Endothelial cell of umbilical vein (primary cell): ENCODE data around the gene BLOC1S1. TPM values are rescaled to one million over a fixed set of nuclear protein-coding genes. Genes with fewer than 3 reads are reported as not detected.

Source experiments
- BruUV-seq: library from RNA; stranded (reverse); fragments of 400-500 nt; replicated peaks from 2 replicates; lab custom pipeline; 2021; lab: Mats Ljungman, UMichigan
- CTCF ChIA-PET: fragments of 300-600, 350-600 bp; sonication (Branson Sonifier 250); formaldehyde crosslinking; loops from one replicate; lab custom pipeline; 2021; ENCODE audit warnings: antibody characterized with exemption, inconsistent platforms; lab: Charles Lee
- POLR2A ChIA-PET: fragments of 300-600, 350-600 bp; sonication (Branson Sonifier 250); formaldehyde crosslinking; loops from one replicate; lab custom pipeline; 2021; ENCODE audit warnings: antibody characterized with exemption, inconsistent platforms; lab: Charles Lee
- DNase-seq: peaks from one replicate; pipeline ENCODE4 v3.0.0-alpha.2; 2011; ENCODE audit warnings: low read depth, low spot score
- FAIRE-seq: peaks from 2 replicates; lab custom pipeline; 2011; peaks lifted over from hg19 to GRCh38; lab: Jason Lieb, UNC
- H2AFZ ChIP-seq: 2 replicates; pipeline ENCODE4 v1.6.0; 2012; ENCODE audit warnings: low read depth, low read length, control low read depth, inconsistent platforms
- H3K27ac ChIP-seq: 2 replicates; pipeline ENCODE4 v1.5.1; 2011; ENCODE audit warnings: low read depth, mild to moderate bottlenecking, control low read depth, low read length, moderate library complexity; ENCODE audit not compliant: insufficient read depth
- H3K27me3 ChIP-seq, 2 experiments: 2 replicates each; pipeline versions ENCODE4 v1.6.0 to v1.6.1; 2011; ENCODE audit warnings: low read length in 2 of 2, mixed read lengths in 1 of 2; ENCODE audit not compliant: control insufficient read depth in 2 of 2, insufficient read depth in 2 of 2
- H3K36me3 ChIP-seq, 2 experiments: 2 replicates in 1 of 2; 3 replicates in 1 of 2; pipeline ENCODE4 v1.5.1; 2011; ENCODE audit warnings: low read length in 2 of 2, mild to moderate bottlenecking in 1 of 2, moderate library complexity in 1 of 2; ENCODE audit not compliant: control insufficient read depth in 2 of 2, insufficient read depth in 2 of 2; ENCODE audit errors: extremely low read depth in 1 of 2
- H3K4me1 ChIP-seq: 3 replicates; pipeline ENCODE4 v1.5.1; 2011; ENCODE audit warnings: mild to moderate bottlenecking, low read length; ENCODE audit not compliant: control insufficient read depth, insufficient read depth; ENCODE audit errors: extremely low read depth
- H3K4me2 ChIP-seq: 2 replicates; pipeline ENCODE4 v1.6.1; 2011; ENCODE audit warnings: low read length, control low read depth, mixed read lengths; ENCODE audit not compliant: insufficient read depth
- H3K4me3 ChIP-seq, 3 experiments: fragments of 200-600 bp in 1 of 3; sonication (generic), shearing (Covaris generic) in 1 of 3; replicated peaks in 1 of 3; 2 replicates each; pipeline ENCODE4 v1.5.1; 2011 to 2016; ENCODE audit warnings: control low read depth in 3 of 3, low read length in 3 of 3, mild to moderate bottlenecking in 2 of 3, inconsistent platforms in 1 of 3, low read depth in 1 of 3, moderate library complexity in 1 of 3; ENCODE audit not compliant: insufficient read depth in 1 of 3
- H3K79me2 ChIP-seq: 2 replicates; pipeline ENCODE4 v1.6.0; 2012; ENCODE audit warnings: low read length, inconsistent platforms; ENCODE audit not compliant: control insufficient read depth, insufficient read depth
- H3K9ac ChIP-seq: replicated peaks from 2 replicates; pipeline ENCODE3; 2011; ENCODE audit warnings: low read length, control low read depth; ENCODE audit not compliant: insufficient read depth; ENCODE audit errors: extremely low read depth
- H3K9me1 ChIP-seq: replicated peaks from 3 replicates; pipeline ENCODE4 v1.6.0; 2011; ENCODE audit warnings: mild to moderate bottlenecking, low read length; ENCODE audit not compliant: control insufficient read depth, insufficient read depth; ENCODE audit errors: extremely low read depth
- H3K9me3 ChIP-seq: replicated peaks from 2 replicates; pipeline ENCODE4 v1.5.1; 2012; ENCODE audit warnings: low read length, inconsistent platforms; ENCODE audit not compliant: control insufficient read depth, insufficient read depth
- H4K20me1 ChIP-seq: replicated peaks from 2 replicates; pipeline ENCODE3; 2011; ENCODE audit warnings: mild to moderate bottlenecking, low read length; ENCODE audit not compliant: control insufficient read depth, insufficient read depth; ENCODE audit errors: extremely low read depth
- EZH2 ChIP-seq: IDR thresholded peaks from 2 replicates; pipeline ENCODE4 v1.6.1; 2012; ENCODE audit warnings: borderline replicate concordance, low read depth, mild to moderate bottlenecking, moderate library complexity, low read length, inconsistent platforms; ENCODE audit not compliant: severe bottlenecking
- FOS ChIP-seq: IDR thresholded peaks from 2 replicates; pipeline ENCODE4 v1.6.1; 2011; ENCODE audit warnings: mild to moderate bottlenecking, low read length, moderate library complexity, borderline replicate concordance; ENCODE audit not compliant: insufficient read depth
- GATA2 ChIP-seq: IDR thresholded peaks from 2 replicates; pipeline ENCODE4 v1.7.0; 2011; ENCODE audit warnings: low read depth, mild to moderate bottlenecking, moderate library complexity, mixed read lengths, low read length; ENCODE audit not compliant: insufficient read length, insufficient read depth
- JUN ChIP-seq: IDR thresholded peaks from 2 replicates; pipeline ENCODE4 v1.6.1; 2011; ENCODE audit warnings: borderline replicate concordance, low read depth; ENCODE audit not compliant: insufficient read length, insufficient read depth
- MYC ChIP-seq: IDR thresholded peaks from one replicate; pipeline ENCODE4 v1.6.1; 2011; ENCODE audit warnings: mild to moderate bottlenecking, low read depth, low read length
- POLR2A ChIP-seq: IDR thresholded peaks from 2 replicates; pipeline ENCODE4 v1.6.1; 2012; ENCODE audit warnings: low read depth, mild to moderate bottlenecking, control low read depth, low read length
- POLR2AphosphoS5 ChIP-seq: IDR thresholded peaks from 2 replicates; pipeline ENCODE4 v1.6.1; 2012; ENCODE audit warnings: low read depth, mild to moderate bottlenecking, control low read depth, low read length, moderate library complexity; ENCODE audit not compliant: insufficient read depth
- dilution Hi-C: fragments of 300-500 bp; cut with MboI; formaldehyde crosslinking; loops from one replicate; pipeline ENCODE4 v1.15.0; 2019; ENCODE audit warnings: low sequenced_read_pairs; ENCODE audit not compliant: extremely low pct_ligation_motif_present
- intact Hi-C: fragments of 100-400 bp; cut with micrococcal nuclease; formaldehyde crosslinking; loops from one replicate; pipeline ENCODE4 v1.10.0; 2022
- polyA plus RNA-seq, 4 experiments: library from polyadenylated mRNA; depleted of rRNA in 3 of 4; stranded (reverse) in 3 of 4; unstranded in 1 of 4; fragments of >200 nt; gene quantifications; 2 replicates each; pipeline versions ENCODE4 v1.2.1 to v1.2.3, GENCODE V29; 2011 to 2012; ENCODE audit warnings: missing spikeins in 1 of 4
- total RNA-seq: library from RNA; stranded (reverse); gene quantifications from 2 replicates; pipeline ENCODE4 v1.2.3, GENCODE V29; 2021
- TF ChIP-seq, protein P1 (sequence below), 2 donors: IDR thresholded peaks; 1 replicate in 1 of 2; 2 replicates in 1 of 2; pipeline ENCODE4 v1.5.1; 2011; ENCODE audit warnings: low read length in 2 of 2, mild to moderate bottlenecking in 2 of 2, moderate library complexity in 2 of 2, control low read depth in 1 of 2, inconsistent platforms in 1 of 2, low read depth in 1 of 2; ENCODE audit not compliant: insufficient read depth in 1 of 2; ENCODE audit errors: extremely low read depth in 1 of 2
- TF ChIP-seq, protein P2 (sequence below): IDR thresholded peaks from 2 replicates; pipeline ENCODE4 v1.6.1; 2011; ENCODE audit not compliant: insufficient read depth, insufficient read length

Gene BLOC1S1
- total and polyA plus RNA-seq, 2 donors (not counting 3 experiments of a cell fraction or from before 2014, with no cell fraction given), result 84.1 to 192 TPM

DNA sequence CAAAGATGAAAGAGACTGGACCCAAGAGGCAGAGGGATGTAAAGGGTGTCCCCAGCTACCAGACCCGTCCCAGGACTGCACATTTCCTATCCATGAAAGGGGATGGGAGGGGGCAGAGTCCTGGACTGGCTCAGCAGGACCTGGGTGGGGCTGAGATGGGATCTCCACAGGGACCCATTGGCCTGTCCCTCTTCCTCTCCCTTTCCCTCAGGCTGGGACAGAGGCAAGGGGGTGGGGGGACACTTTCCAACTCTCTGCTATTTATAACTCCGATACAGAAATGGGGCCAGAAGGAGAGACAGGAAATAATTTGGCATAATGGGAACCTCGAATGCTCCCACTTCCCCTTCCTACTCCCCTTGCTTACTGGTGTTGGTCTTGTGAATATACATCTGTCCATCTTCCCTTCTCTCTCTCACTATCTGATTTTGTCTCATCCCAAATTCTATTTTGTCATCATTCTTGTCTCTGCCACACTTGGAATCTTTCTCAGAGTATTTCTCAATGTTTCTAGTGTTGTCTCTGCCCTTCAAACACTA is 7.1 kb upstream of the BLOC1S1 start:
- no peaks in the 10 kb centered on the region for H3K36me3 ChIP-seq
- no peak for FAIRE-seq
- ChIA-PET CTCF (no interaction called here), POLR2A (no interaction called here)
- dilution Hi-C loops, result no loop called here
- no peak for DNase-seq
- intact Hi-C loops, result no loop called here
- no peak overlapping the region for H3K9ac ChIP-seq
- H3K27ac ChIP-seq, result no peak overlapping the region
- H3K27me3 ChIP-seq, result peaks cover 47 to 54% of the 10 kb centered on the region in 2 experiments
- TF ChIP-seq FOS (no peak), MYC (no peak), EZH2 (no peak), GATA2 (no peak), POLR2A (no peak), JUN (no peak)
- no peaks in the 10 kb centered on the region for H3K4me1 ChIP-seq
- no peaks in the 10 kb centered on the region for H3K9me3 ChIP-seq
- no TSS peak for BruUV-seq
- no peaks in the 10 kb centered on the region for H3K9me1 ChIP-seq
- no peak overlapping the region for H3K4me3 ChIP-seq
- H4K20me1 ChIP-seq, result no peaks in the 10 kb centered on the region
- H2AFZ ChIP-seq, result no peak overlapping the region
- H3K4me2 ChIP-seq, result no peak overlapping the region
- no peaks in the 10 kb centered on the region for H3K79me2 ChIP-seq

DNA sequence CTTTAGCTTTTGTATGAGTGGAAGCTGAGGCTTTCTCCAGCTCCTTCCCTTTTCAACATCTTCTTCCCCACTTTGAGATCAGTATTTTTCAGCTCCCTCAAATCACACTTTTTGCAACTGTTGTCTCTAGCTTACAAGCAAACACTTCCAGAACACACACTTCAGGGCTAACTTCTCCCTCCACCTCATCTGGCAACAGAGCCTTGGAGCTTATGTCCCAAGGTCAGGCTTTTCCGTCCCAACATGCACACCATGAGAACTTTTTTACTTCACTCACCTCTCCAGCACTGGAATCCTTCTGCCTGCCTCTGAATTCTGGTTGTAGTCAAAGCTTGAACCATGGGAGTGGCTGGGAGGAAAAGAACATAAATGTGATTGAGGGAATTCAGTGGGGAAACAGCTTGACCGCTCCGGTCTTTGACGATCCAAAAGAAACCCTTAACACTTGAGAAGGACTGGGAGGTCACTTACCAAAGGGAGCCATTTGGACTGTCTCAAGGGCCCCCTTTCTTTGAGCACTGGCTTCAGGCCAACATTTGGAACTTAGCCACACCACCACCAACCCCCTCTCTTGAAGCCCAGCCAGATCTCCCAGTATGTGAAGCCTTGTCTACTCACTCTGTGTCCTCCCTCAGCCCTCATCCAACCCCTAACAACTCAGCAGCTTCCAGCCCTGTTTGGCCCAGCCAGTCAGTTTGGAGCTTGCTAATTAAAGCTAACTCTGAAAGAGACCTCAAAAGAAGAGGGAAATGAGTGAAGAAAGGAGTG is 3.9 kb upstream of the BLOC1S1 start:
- FAIRE-seq (no peak), DNase-seq (no peak)
- intact Hi-C loops (no loop called here), dilution Hi-C loops (no loop called here)
- H3K9me1 ChIP-seq, result no peaks in the 10 kb centered on the region
- no peak overlapping the region for H3K4me2 ChIP-seq
- TF ChIP-seq, protein P1, sequence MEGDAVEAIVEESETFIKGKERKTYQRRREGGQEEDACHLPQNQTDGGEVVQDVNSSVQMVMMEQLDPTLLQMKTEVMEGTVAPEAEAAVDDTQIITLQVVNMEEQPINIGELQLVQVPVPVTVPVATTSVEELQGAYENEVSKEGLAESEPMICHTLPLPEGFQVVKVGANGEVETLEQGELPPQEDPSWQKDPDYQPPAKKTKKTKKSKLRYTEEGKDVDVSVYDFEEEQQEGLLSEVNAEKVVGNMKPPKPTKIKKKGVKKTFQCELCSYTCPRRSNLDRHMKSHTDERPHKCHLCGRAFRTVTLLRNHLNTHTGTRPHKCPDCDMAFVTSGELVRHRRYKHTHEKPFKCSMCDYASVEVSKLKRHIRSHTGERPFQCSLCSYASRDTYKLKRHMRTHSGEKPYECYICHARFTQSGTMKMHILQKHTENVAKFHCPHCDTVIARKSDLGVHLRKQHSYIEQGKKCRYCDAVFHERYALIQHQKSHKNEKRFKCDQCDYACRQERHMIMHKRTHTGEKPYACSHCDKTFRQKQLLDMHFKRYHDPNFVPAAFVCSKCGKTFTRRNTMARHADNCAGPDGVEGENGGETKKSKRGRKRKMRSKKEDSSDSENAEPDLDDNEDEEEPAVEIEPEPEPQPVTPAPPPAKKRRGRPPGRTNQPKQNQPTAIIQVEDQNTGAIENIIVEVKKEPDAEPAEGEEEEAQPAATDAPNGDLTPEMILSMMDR (IDR thresholded peaks at IDR 0.05; ENCODE audit: extremely low read depth in 1 of 2, insufficient read depth in 1 of 2, low read depth in 1 of 2, low read length in 2 of 2), result no peak
- TF ChIP-seq POLR2AphosphoS5 (no peak), POLR2A (no peak), MYC (no peak), JUN (no peak), FOS (no peak), GATA2 (no peak), EZH2 (no peak)
- TF ChIP-seq, protein P2, sequence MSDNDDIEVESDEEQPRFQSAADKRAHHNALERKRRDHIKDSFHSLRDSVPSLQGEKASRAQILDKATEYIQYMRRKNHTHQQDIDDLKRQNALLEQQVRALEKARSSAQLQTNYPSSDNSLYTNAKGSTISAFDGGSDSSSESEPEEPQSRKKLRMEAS, result no peak
- BruUV-seq, result no TSS peak
- H3K9me3 ChIP-seq, result no peaks in the 10 kb centered on the region
- H3K4me1 ChIP-seq, result peaks cover 10% of the 10 kb centered on the region
- H4K20me1 ChIP-seq, result no peaks in the 10 kb centered on the region
- no peaks in the 10 kb centered on the region for H3K79me2 ChIP-seq
- POLR2A ChIA-PET, result no interaction called here
- no peak overlapping the region for H2AFZ ChIP-seq
- H3K36me3 ChIP-seq, result no peaks in the 10 kb centered on the region
- H3K27ac ChIP-seq, result no peak overlapping the region
- CTCF ChIA-PET, result interaction anchor here (1.4 to 2.3 kb wide), 3 partner anchors 9 to 56 kb away, joined by 6 to 7 read pairs (median 6); no protein-coding TSS in a partner anchor
- no peak overlapping the region for H3K9ac ChIP-seq
- H3K27me3 ChIP-seq, result peaks cover 38 to 40% of the 10 kb centered on the region in 2 experiments
- H3K4me3 ChIP-seq, result no peak overlapping the region
